K562 (cell line): Measurements from ENCODE around the gene PFKL.

ENCODE experiments used
- NRF1 ChIP-seq, 2 experiments: fragments of 450-650 bp; IDR thresholded peaks in 1 of 2; conservative IDR thresholded peaks in 1 of 2; 2 replicates each; pipeline ENCODE4 v1.6.1; 2014; ENCODE audit warnings: mild to moderate bottlenecking in 2 of 2
- ZNF511 ChIP-seq: sonication (generic); formaldehyde crosslinking; IDR thresholded peaks from 2 replicates; pipeline ENCODE4 v1.8.0; 2022; ENCODE audit warnings: mild to moderate bottlenecking, missing genetic modification reagents

- TF ChIP-seq ZNF511 (CRISPR knock-in tag): no peak
- TF ChIP-seq NRF1 (conservative IDR thresholded peaks at IDR 0.05 in 1 of 2, IDR thresholded peaks at IDR 0.05 in 1 of 2): no peak
Observed at GRCh38 chr21:44352253-44352860, 52.5 kb downstream of the PFKL start.
